ENCODE results near the gene ACO1.

The ACO1 gene

GRCh38 chr9:32424616-32425015, 40.2 kb downstream of the ACO1 start:
- no peak for DNase-seq

- DNase-seq, result no peak
Observed at GRCh38 chr9:32426278-32426939, 42.0 kb downstream of the ACO1 start.

- no peak for DNase-seq
Observed at GRCh38 chr9:32427111-32427873, 42.8 kb downstream of the ACO1 start.

- no peak for DNase-seq
Observed at GRCh38 chr9:32430720-32431119, 46.3 kb downstream of the ACO1 start.

- no peak for DNase-seq
Observed at GRCh38 chr9:32431196-32431595, 46.8 kb downstream of the ACO1 start.

- peak; percentile 34 for DNase-seq
Observed at GRCh38 chr9:32431940-32432555, 47.6 kb downstream of the ACO1 start.

- no peak for DNase-seq
Observed at GRCh38 chr9:32434892-32435291, 50.4 kb downstream of the ACO1 start.

GRCh38 chr9:32441678-32442077, 57.2 kb downstream of the ACO1 start:
- DNase-seq, result no peak

- DNase-seq, result no peak
Observed at GRCh38 chr9:32442433-32442832, 58.0 kb downstream of the ACO1 start.

GRCh38 chr9:32449969-32450368, 65.5 kb downstream of the ACO1 start:
- no peak for DNase-seq

GRCh38 chr9:32454280-32454679, 69.8 kb downstream of the ACO1 start:
- DNase-seq, result no peak

- no peak for DNase-seq
Observed at GRCh38 chr9:32455738-32456137, 71.3 kb downstream of the ACO1 start.

- no peak for DNase-seq
Observed at GRCh38 chr9:32456564-32456963, 72.1 kb downstream of the ACO1 start.

- no peak for DNase-seq
Observed at GRCh38 chr9:32463500-32464293, 79.3 kb downstream of the ACO1 start.

- no peak for DNase-seq
Observed at GRCh38 chr9:32468740-32469139, 84.3 kb downstream of the ACO1 start.

- DNase-seq, result no peak
Observed at GRCh38 chr9:32472344-32472743, 87.9 kb downstream of the ACO1 start.

- DNase-seq, result no peak
Observed at GRCh38 chr9:32483343-32483742, 98.9 kb downstream of the ACO1 start.

- DNase-seq, result no peak
Observed at GRCh38 chr9:32486839-32487562, 102.6 kb downstream of the ACO1 start.

GRCh38 chr9:32487981-32488380, 103.5 kb downstream of the ACO1 start:
- DNase-seq, result no peak

GRCh38 chr9:32490601-32491000, 106.2 kb downstream of the ACO1 start:
- DNase-seq, result no peak

GRCh38 chr9:32497921-32498320, 113.5 kb downstream of the ACO1 start:
- no peak for DNase-seq

GRCh38 chr9:32500768-32501167, 116.3 kb downstream of the ACO1 start:
- DNase-seq, result no peak

- no peak for DNase-seq
Observed at GRCh38 chr9:32501868-32502267, 117.4 kb downstream of the ACO1 start.

Measured in CD4-positive, alpha-beta T cell treated with Interleukin-17A for 1 hour (primary cell).